NCI-H2171 (cell line): ENCODE results near the gene TBCB.
"Not testable (repeated sequence)": the region's sequence is repeated elsewhere in the genome, so short reads cannot be mapped to it uniquely, and the experiment has no call there.

ENCODE experiments used
- DNase-seq: peaks from one replicate; lab custom pipeline; 2025; lab: John Stamatoyannopoulos, UW

TBCB gene

GRCh38 chr19:36115453-36116343 is at the start of gene TBCB:
Gene TBCB, plus strand, starts transcription at chr19:36115468. Its CDS starts 93 bp downstream, at chr19:36115561.
- DNase-seq: peak; percentile 76

- no peak for DNase-seq
Measured at GRCh38 chr19:36067681-36068080, 47.6 kb upstream of the TBCB start.

GRCh38 chr19:36068810-36069499 is 46.3 kb upstream of the TBCB start:
- not testable (repeated sequence) for DNase-seq

GRCh38 chr19:36072081-36072480 is 43.2 kb upstream of the TBCB start:
- DNase-seq: no peak

- DNase-seq: no peak
Measured at GRCh38 chr19:36073121-36073876, 42.0 kb upstream of the TBCB start.

- no peak for DNase-seq
Measured at GRCh38 chr19:36079389-36079945, 35.8 kb upstream of the TBCB start.

GRCh38 chr19:36081385-36081784 is 33.9 kb upstream of the TBCB start:
- DNase-seq: no peak

GRCh38 chr19:36081894-36082293 is 33.4 kb upstream of the TBCB start:
- no peak for DNase-seq

- DNase-seq: no peak
Measured at GRCh38 chr19:36082916-36083315, 32.4 kb upstream of the TBCB start.

- no peak for DNase-seq
Measured at GRCh38 chr19:36084231-36085009, 30.8 kb upstream of the TBCB start.

GRCh38 chr19:36086326-36086725 is 28.9 kb upstream of the TBCB start:
- DNase-seq: no peak

- DNase-seq: no peak
Measured at GRCh38 chr19:36089847-36090246, 25.4 kb upstream of the TBCB start.

- DNase-seq: no peak
Measured at GRCh38 chr19:36090910-36091695, 24.2 kb upstream of the TBCB start.

- no peak for DNase-seq
Measured at GRCh38 chr19:36092566-36092965, 22.7 kb upstream of the TBCB start.

GRCh38 chr19:36093146-36093662 is 22.1 kb upstream of the TBCB start:
- no peak for DNase-seq

GRCh38 chr19:36093687-36094086 is 21.6 kb upstream of the TBCB start:
- DNase-seq: no peak

- no peak for DNase-seq
Measured at GRCh38 chr19:36097036-36097435, 18.2 kb upstream of the TBCB start.

GRCh38 chr19:36099166-36099785 is 16.0 kb upstream of the TBCB start:
- no peak for DNase-seq

GRCh38 chr19:36100476-36100875 is 14.8 kb upstream of the TBCB start:
- DNase-seq: no peak
